Measurements from ENCODE around the gene SPECC1L. TPM values are rescaled to one million over a fixed set of nuclear protein-coding genes. Genes with fewer than 3 reads are reported as not detected.
"Not testable (repeated sequence)": the region's sequence is repeated elsewhere in the genome, so short reads cannot be mapped to it uniquely, and the experiment has no call there.

The SPECC1L gene
- total and polyA plus RNA-seq, 10 of the 15 experiments (the other 5 are each of a cell fraction or from before 2014, with no cell fraction given): 1.9 to 40.6 (median 19.1) TPM

GRCh38 chr22:24244144-24244787 lies 26.4 kb upstream of the SPECC1L start (continued):
- no peak for TF ChIP-seq IRF3 (IDR thresholded peaks at IDR 0.05)
- no peak for TF ChIP-seq ASH2L (IDR thresholded peaks at IDR 0.05; ENCODE audit: borderline replicate concordance, low read depth)
- TF ChIP-seq PAX5 (IDR thresholded peaks at IDR 0.05; ENCODE audit: borderline replicate concordance, low read depth, low read length): no peak
- TF ChIP-seq SP1 (IDR thresholded peaks at IDR 0.05; ENCODE audit: low read depth, low read length): no peak
- no peak for TF ChIP-seq FOXM1 (IDR thresholded peaks at IDR 0.05; ENCODE audit: low read depth, low read length)
- TF ChIP-seq TCF3 (IDR thresholded peaks at IDR 0.05; ENCODE audit: borderline replicate concordance, insufficient read depth, low read depth, low read length): 0 out of 2 replicates have a peak, but pooled peaks have one; percentile 54
- TF ChIP-seq KLF5 (IDR thresholded peaks at IDR 0.05; ENCODE audit: partially characterized antibody): no peak
- TF ChIP-seq ELK1 (IDR thresholded peaks at IDR 0.05; ENCODE audit: low read depth, low read length): no peak
- TF ChIP-seq MTA3 (IDR thresholded peaks at IDR 0.05; ENCODE audit: borderline replicate concordance, low read length): no peak

- 51% methylated on average over 9 of the region's 12 CpGs for WGBS (ENCODE audit: insufficient coverage, insufficient replicate concordance, low lambda C conversion rate, missing lambda C conversion rate)
- DNase-seq (ENCODE audit: low read depth, low spot score); H3K27me3 ChIP-seq (replicated peaks in 1 of 2; ENCODE audit: control insufficient read depth in 2 of 2, insufficient read depth in 2 of 2, low read length in 1 of 2); H3K9me3 ChIP-seq (replicated peaks; ENCODE audit: control insufficient read depth, insufficient read depth, low read length); POLR2A ChIA-PET; BruUV-seq (replicated peaks); H4K20me1 ChIP-seq (ENCODE audit: control insufficient read depth, insufficient read depth); H3K4me2 ChIP-seq (ENCODE audit: control insufficient read depth, insufficient read depth); H2AFZ ChIP-seq (ENCODE audit: control insufficient read depth, low read depth, low read length); FAIRE-seq; H3K36me3 ChIP-seq (ENCODE audit: control insufficient read depth in 2 of 2, insufficient read depth in 2 of 2, low read length in 1 of 2); in situ Hi-C loops (cut with MboI); H3K9ac ChIP-seq (ENCODE audit: control insufficient read depth, insufficient read depth, low read length); ATAC-seq; H3K4me3 ChIP-seq; H3K79me2 ChIP-seq (ENCODE audit: control insufficient read depth, insufficient read depth, low read length); RAD21 ChIA-PET (ENCODE audit: unreplicated experiment); H3K27ac ChIP-seq (ENCODE audit: control insufficient read depth, insufficient read depth): not testable (repeated sequence)
- peaks cover 15% of the 10 kb centered on the region for H3K4me1 ChIP-seq (ENCODE audit: control insufficient read depth, insufficient read depth, low read length)
- CTCF ChIA-PET: interaction anchor here (2.2 kb wide), 1 partner anchor 55 kb away, joined by 9 read pairs; no protein-coding TSS in a partner anchor
- intact Hi-C loops (cut with micrococcal nuclease; ENCODE audit: unreplicated experiment): loop anchor here (5.0 to 10.0 kb wide), 2 partner anchors 58 to 290 kb away; no protein-coding TSS in a partner anchor
- SMC1A ChIA-PET (ENCODE audit: uncharacterized antibody, unreplicated experiment): interaction anchor here (1.5 kb wide), 1 partner anchor 55 kb away, joined by 5 read pairs; no protein-coding TSS in a partner anchor
Measured at GRCh38 chr22:24245030-24245431, 25.6 kb upstream of the SPECC1L start, which contains the start of gene GGT5. Gene GGT5 (minus strand): TSS chr22:24245082. CDS start chr22:24244725, 357 bp downstream.

GRCh38 chr22:24245584-24246561 lies 24.8 kb upstream of the SPECC1L start:
- H3K9ac ChIP-seq (ENCODE audit: control insufficient read depth, insufficient read depth, low read length); H3K27me3 ChIP-seq (replicated peaks in 1 of 2; ENCODE audit: control insufficient read depth in 2 of 2, insufficient read depth in 2 of 2, low read length in 1 of 2); H3K27ac ChIP-seq (ENCODE audit: control insufficient read depth, insufficient read depth); in situ Hi-C loops (cut with MboI); FAIRE-seq; RAD21 ChIA-PET (ENCODE audit: unreplicated experiment); H3K9me3 ChIP-seq (replicated peaks; ENCODE audit: control insufficient read depth, insufficient read depth, low read length); H3K4me3 ChIP-seq; H3K36me3 ChIP-seq (ENCODE audit: control insufficient read depth in 2 of 2, insufficient read depth in 2 of 2, low read length in 1 of 2); H2AFZ ChIP-seq (ENCODE audit: control insufficient read depth, low read depth, low read length); H3K79me2 ChIP-seq (ENCODE audit: control insufficient read depth, insufficient read depth, low read length); ATAC-seq; DNase-seq (ENCODE audit: low read depth, low spot score); H4K20me1 ChIP-seq (ENCODE audit: control insufficient read depth, insufficient read depth); BruUV-seq (replicated peaks); H3K4me2 ChIP-seq (ENCODE audit: control insufficient read depth, insufficient read depth): not testable (repeated sequence)
- SMC1A ChIA-PET (ENCODE audit: uncharacterized antibody, unreplicated experiment): interaction anchor here (1.5 kb wide), 1 partner anchor 56 kb away, joined by 5 read pairs; no protein-coding TSS in a partner anchor
- H3K4me1 ChIP-seq (ENCODE audit: control insufficient read depth, insufficient read depth, low read length): peaks cover 15% of the 10 kb centered on the region
- intact Hi-C loops (cut with micrococcal nuclease; ENCODE audit: unreplicated experiment): loop anchor here (5.0 to 10.0 kb wide), 2 partner anchors 59 to 291 kb away; no protein-coding TSS in a partner anchor
- POLR2A ChIA-PET: interaction anchor here (0.7 kb wide), 1 partner anchor 185 kb away, joined by 3 read pairs; no protein-coding TSS in a partner anchor
- 58% methylated on average over 14 of the region's 18 CpGs for WGBS (ENCODE audit: insufficient coverage, insufficient replicate concordance, low lambda C conversion rate, missing lambda C conversion rate)
- CTCF ChIA-PET: interaction anchor here (0.6 to 2.2 kb wide), 2 partner anchors 17 to 56 kb away, joined by 4 to 9 read pairs; no protein-coding TSS in a partner anchor
